OCI-LY7 (cell line): ENCODE measurements around the gene KBTBD4. TPM values are rescaled to one million over a fixed set of nuclear protein-coding genes. Genes with fewer than 3 reads are reported as not detected.

ENCODE experiments used
- BruUV-seq: library from RNA; stranded (reverse); fragments of 400-500 nt; replicated peaks from 2 replicates; lab custom pipeline; 2021; lab: Mats Ljungman, UMichigan
- CTCF ChIA-PET: fragments of 300-600 bp; sonication (Branson Sonifier 250); formaldehyde crosslinking; loops from one replicate; lab custom pipeline; 2022; ENCODE audit warnings: antibody characterized with exemption; ENCODE audit not compliant: unreplicated experiment; lab: Charles Lee
- POLR2A ChIA-PET: fragments of 300-600 bp; sonication (Branson Sonifier 250); formaldehyde crosslinking; loops from one replicate; lab custom pipeline; 2022; ENCODE audit warnings: antibody characterized with exemption; lab: Charles Lee
- DNase-seq: peaks from one replicate; pipeline ENCODE4 v3.0.0-alpha.2; 2015; ENCODE audit warnings: low spot score
- H2AFZ ChIP-seq: fragments of 200-600 bp; sonication (generic), shearing (Covaris generic); 2 replicates; pipeline ENCODE4 v1.6.1; 2014; ENCODE audit warnings: mild to moderate bottlenecking, antibody characterized with exemption, low read length, moderate library complexity
- H3K27ac ChIP-seq: fragments of 200-600 bp; sonication (generic); 2 replicates; pipeline ENCODE4 v1.5.1; 2014; ENCODE audit warnings: mixed run types, low read depth, mild to moderate bottlenecking, moderate library complexity, low read length, inconsistent platforms; ENCODE audit not compliant: poor library complexity, severe bottlenecking
- H3K36me3 ChIP-seq: fragments of 200-600 bp; sonication (generic); 2 replicates; pipeline ENCODE4 v1.6.1; 2014; ENCODE audit warnings: mild to moderate bottlenecking, antibody characterized with exemption, low read length, moderate library complexity, mixed read lengths; ENCODE audit not compliant: insufficient read depth
- H3K4me1 ChIP-seq: fragments of 200-600 bp; sonication (generic); 2 replicates; pipeline ENCODE4 v1.5.1; 2014; ENCODE audit warnings: mild to moderate bottlenecking, low read length; ENCODE audit not compliant: insufficient read depth, poor library complexity, severe bottlenecking
- H3K4me2 ChIP-seq: fragments of 200-600 bp; sonication (generic); 2 replicates; pipeline ENCODE4 v1.6.1; 2014; ENCODE audit warnings: mild to moderate bottlenecking, low read length
- H3K4me3 ChIP-seq: fragments of 200-600 bp; sonication (generic); 2 replicates; pipeline ENCODE4 v1.5.1; 2014; ENCODE audit warnings: mild to moderate bottlenecking, low read depth, low read length; ENCODE audit not compliant: poor library complexity, severe bottlenecking
- H3K79me2 ChIP-seq: fragments of 200-600 bp; sonication (generic); 2 replicates; pipeline ENCODE4 v1.6.1; 2016; ENCODE audit warnings: low read depth, mild to moderate bottlenecking, low read length, moderate library complexity, mixed read lengths; ENCODE audit not compliant: insufficient read depth
- H3K9me2 ChIP-seq: fragments of 200-600 bp; sonication (generic); 2 replicates; pipeline ENCODE4 v1.6.1; 2016; ENCODE audit warnings: mild to moderate bottlenecking, low read length, mixed read lengths; ENCODE audit not compliant: insufficient read depth
- H3K9me3 ChIP-seq: fragments of 200-600 bp; sonication (generic); 2 replicates; pipeline ENCODE4 v1.6.1; 2014; ENCODE audit warnings: mild to moderate bottlenecking, mixed run types, low read length, mixed read lengths
- H4K20me1 ChIP-seq: fragments of 200-600 bp; sonication (generic); 2 replicates; pipeline ENCODE4 v1.6.1; 2014; ENCODE audit warnings: mild to moderate bottlenecking, antibody characterized with exemption, low read length, moderate library complexity, mixed read lengths; ENCODE audit not compliant: insufficient read depth
- CTCF ChIP-seq: fragments of 200-600 bp; sonication (generic); conservative IDR thresholded peaks from 2 replicates; pipeline ENCODE4 v1.5.1; 2014; ENCODE audit warnings: mild to moderate bottlenecking, antibody characterized with exemption, low read length, moderate library complexity, mixed read lengths
- EZH2phosphoT487 ChIP-seq: fragments of 200-600 bp; sonication (generic); IDR thresholded peaks from 2 replicates; pipeline ENCODE4 v1.6.1; 2018; ENCODE audit warnings: low read depth, borderline replicate concordance, mild to moderate bottlenecking, mixed run types, antibody characterized with exemption, low read length, moderate library complexity, mixed read lengths
- intact Hi-C: fragments of 100-400 bp; cut with micrococcal nuclease; formaldehyde crosslinking; loops from one replicate; pipeline ENCODE4 v1.10.0; 2022; ENCODE audit not compliant: unreplicated experiment
- total RNA-seq, 2 experiments: library from RNA; depleted of rRNA in 1 of 2; stranded (reverse); fragments of >200 nt in 1 of 2; shearing (Covaris generic) in 1 of 2; gene quantifications; 2 replicates each; pipeline ENCODE4 v1.2.3, GENCODE V29; 2014 to 2022

Gene KBTBD4
- total RNA-seq, 2 experiments from 2014 or later, result 18.4 to 25.2 TPM

GRCh38 chr11:47586098-47586855, 7.5 kb upstream of the KBTBD4 start, which contains the start of gene FAM180B:
TSS of gene FAM180B (plus strand) at chr11:47586678. CDS start at chr11:47586769, 91 bp downstream.
- ChIA-PET CTCF (no interaction called here), POLR2A (interaction anchor here (0.8 to 1.2 kb wide), 2 partner anchors 27 to 34 kb away, joined by 4 to 5 read pairs; no protein-coding TSS in a partner anchor)
- no peak within 1 kb of the TSS for H2AFZ ChIP-seq

GRCh38 chr11:47583844-47584243, 5.1 kb upstream of the KBTBD4 start:
- intact Hi-C loops, result no loop called here

More at GRCh38 chr11:47586098-47586855, 7.5 kb upstream of the KBTBD4 start, which contains the start of gene FAM180B:
- no peak for DNase-seq
- no peak for TF ChIP-seq EZH2phosphoT487
- no peak for TF ChIP-seq CTCF
- Histone ChIP-seq H3K79me2 (peaks cover 4% of the 10 kb centered on the region; the same call in 1 of the 2 replicates), H3K9me2 (no peaks in the 10 kb centered on the region), H3K9me3 (no peaks in the 10 kb centered on the region), H4K20me1 (no peaks in the 10 kb centered on the region), H3K4me1 (no peaks in the 10 kb centered on the region), H3K36me3 (peaks cover 51% of the 10 kb centered on the region), H3K4me2 (no peak within 1 kb of the TSS), H3K27ac (no peak within 1 kb of the TSS), H3K4me3 (no peak within 1 kb of the TSS)
- intact Hi-C loops, result no loop called here
- no TSS peak for BruUV-seq

More at GRCh38 chr11:47583844-47584243, 5.1 kb upstream of the KBTBD4 start:
- Histone ChIP-seq H3K4me1 (peaks cover 9% of the 10 kb centered on the region), H3K4me3 (no peak overlapping the region), H3K36me3 (peaks cover 63% of the 10 kb centered on the region), H3K9me3 (no peaks in the 10 kb centered on the region), H3K4me2 (no peak overlapping the region), H4K20me1 (no peaks in the 10 kb centered on the region), H2AFZ (no peak overlapping the region), H3K9me2 (no peaks in the 10 kb centered on the region), H3K79me2 (peaks cover 25% of the 10 kb centered on the region), H3K27ac (no peak overlapping the region)
- CTCF ChIA-PET, result no interaction called here
- no peak for DNase-seq
- BruUV-seq, result no TSS peak
- POLR2A ChIA-PET, result no interaction called here
- TF ChIP-seq EZH2phosphoT487, result no peak
- TF ChIP-seq CTCF, result no peak
